ENCODE data around the gene CLDN8.

CLDN8 gene

GRCh38 chr21:30200000-30200399 is 15.9 kb downstream of the CLDN8 start:
- no peak for DNase-seq

DNA sequence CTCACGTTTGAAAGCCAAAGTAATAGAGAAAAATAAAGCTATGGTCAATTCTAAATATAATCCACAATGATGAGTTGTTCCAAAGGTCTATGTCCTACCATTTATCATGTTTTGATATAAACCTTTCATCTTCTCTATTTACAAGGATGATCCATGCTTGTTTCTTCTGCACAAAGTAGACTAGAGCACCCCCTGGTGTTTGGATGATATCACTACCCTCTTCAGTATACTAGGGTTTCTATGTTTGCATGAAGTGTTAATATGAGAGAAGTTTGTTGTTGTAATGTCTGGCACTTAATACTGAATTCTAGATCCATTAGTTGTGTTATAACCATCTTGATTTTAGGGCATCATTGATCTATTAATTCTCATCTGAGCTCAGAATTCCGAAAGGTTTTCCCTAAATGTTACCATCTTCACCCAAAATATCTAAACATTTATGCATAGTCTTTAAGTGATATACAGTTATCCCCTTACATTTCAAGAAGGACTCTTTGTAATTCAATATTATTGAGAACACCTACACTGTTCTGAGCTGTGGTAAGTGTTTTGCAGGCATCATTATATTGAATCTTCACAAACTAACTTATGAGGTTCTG is 21.1 kb downstream of the CLDN8 start:
- no peak for DNase-seq

- DNase-seq, result no peak
These were observed 22.7 kb downstream of the CLDN8 start for GRCh38 chr21:30193201-30193600.

- no peak for DNase-seq
These were observed 25.3 kb downstream of the CLDN8 start for GRCh38 chr21:30190554-30190953.

GRCh38 chr21:30189773-30190172 is 26.1 kb downstream of the CLDN8 start:
- DNase-seq, result no peak

DNA sequence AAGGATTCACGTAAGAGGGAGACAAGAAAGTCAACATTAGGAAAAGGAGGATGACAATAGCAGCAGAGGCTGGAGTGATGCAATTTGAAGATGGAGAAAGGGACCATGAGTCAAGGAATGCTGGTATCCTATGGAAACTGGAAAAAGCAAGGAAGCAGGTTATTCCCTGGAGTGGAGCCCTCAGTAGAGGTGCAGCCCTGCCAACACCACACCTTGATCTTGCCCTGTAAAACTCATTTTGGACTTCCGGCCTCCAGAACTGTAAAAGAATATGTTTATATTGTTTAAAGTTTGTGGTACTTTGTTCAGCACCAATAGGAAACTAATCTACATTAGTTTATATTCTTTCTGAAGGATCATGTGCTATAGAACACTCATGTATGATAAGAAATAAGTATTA is 29.7 kb downstream of the CLDN8 start:
- no peak for DNase-seq

DNA sequence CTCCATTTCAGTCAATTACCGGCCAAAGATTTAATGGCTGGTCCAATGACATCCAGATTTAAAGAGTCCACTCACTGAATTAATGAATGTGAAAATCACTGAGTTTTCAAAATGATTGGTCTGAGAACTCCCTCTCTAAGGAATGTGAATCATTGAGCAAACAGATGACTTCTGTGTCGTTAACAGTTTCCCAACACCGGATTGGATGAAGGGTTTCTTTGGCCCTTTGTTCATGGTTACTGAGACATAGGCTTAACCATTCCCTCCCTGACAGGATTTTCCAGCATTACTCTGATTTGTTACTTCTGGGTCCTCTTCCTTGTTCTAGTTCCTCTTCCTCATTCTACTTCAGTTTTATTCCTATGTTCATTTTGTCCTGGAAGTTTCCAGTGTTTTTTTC is 47.8 kb downstream of the CLDN8 start:
- DNase-seq, result no peak

GRCh38 chr21:30166705-30167104 is 49.2 kb downstream of the CLDN8 start, which contains the start of gene CLDN17:
Gene CLDN17, minus strand, starts transcription at chr21:30166805. Its CDS starts 188 bp downstream, at chr21:30166617.
- DNase-seq, result no peak

- no peak for DNase-seq
These were observed 49.7 kb downstream of the CLDN8 start for GRCh38 chr21:30166171-30166570.

GRCh38 chr21:30164796-30165195 is 51.1 kb downstream of the CLDN8 start:
- no peak for DNase-seq
